ENCODE data around the gene DNAJC3.

- TF ChIP-seq EZH2phosphoT487 (conservative IDR thresholded peaks at IDR 0.05; ENCODE audit: low read length): no peak
- no peak for TF ChIP-seq CTCF (IDR thresholded peaks at IDR 0.05; ENCODE audit: insufficient read depth, low read length, poor library complexity, severe bottlenecking)
Measured at GRCh38 chr13:95706356-95706755, 29.4 kb downstream of the DNAJC3 start.
